ENCODE results near the gene STEEP1. TPM values are rescaled to one million over a fixed set of nuclear protein-coding genes. Genes with fewer than 3 reads are reported as not detected.

Gene STEEP1
- total RNA-seq, 1 experiment from 2014 or later = 28.2 TPM

GRCh38 chrX:119579414-119579813, 14.2 kb upstream of the STEEP1 start:
- ATAC-seq (no peak), DNase-seq (ENCODE audit: low read depth, low spot score) (no peak)
- no peak overlapping the region for H3K9ac ChIP-seq (ENCODE audit: low read length)
- no peaks in the 10 kb centered on the region for H3K9me2 ChIP-seq (ENCODE audit: insufficient read depth)
- ChIA-PET POLR2A (no interaction called here), RAD21 (ENCODE audit: low non-redundant PET in 1 of 2, low total read pairs in 2 of 2, uncharacterized antibody in 2 of 2, unreplicated experiment in 2 of 2) (no interaction called here), CTCF (no interaction called here)
- H3K4me2 ChIP-seq (ENCODE audit: low read length) = no peak overlapping the region
- intact Hi-C loops (cut with micrococcal nuclease) = no loop called here
- H2AFZ ChIP-seq (ENCODE audit: low read depth, low read length, poor library complexity, severe bottlenecking) = no peak overlapping the region
- no peak overlapping the region for H3K27ac ChIP-seq (ENCODE audit: low read depth, low read length)
- H3K4me3 ChIP-seq (replicated peaks in 1 of 2; ENCODE audit: low read depth in 1 of 2, low read length in 2 of 2) = no peak overlapping the region
- H3K4me1 ChIP-seq (ENCODE audit: control insufficient read depth in 1 of 2, insufficient read depth in 2 of 2, low read length in 2 of 2) = peaks cover 0 to 6% of the 10 kb centered on the region in 2 experiments; a peak in 1 of 4 replicates
- no TSS peak for BruUV-seq (replicated peaks)
- H3K27me3 ChIP-seq (ENCODE audit: insufficient read depth, low read length) = no peaks in the 10 kb centered on the region
- no peaks in the 10 kb centered on the region for H4K20me1 ChIP-seq (ENCODE audit: insufficient read depth)
- TF ChIP-seq JUND (IDR thresholded peaks at IDR 0.05) (no peak), SP1 (IDR thresholded peaks at IDR 0.05; ENCODE audit: low read depth) (no peak), SRF (IDR thresholded peaks at IDR 0.05; ENCODE audit: low read depth) (no peak), MAX (IDR thresholded peaks at IDR 0.05) (no peak), RAD21 (IDR thresholded peaks at IDR 0.05; ENCODE audit: low read depth) (no peak), CEBPB (IDR thresholded peaks at IDR 0.05; ENCODE audit: low read depth) (no peak), TCF7L2 (IDR thresholded peaks at IDR 0.05; ENCODE audit: borderline replicate concordance, extremely low read depth, insufficient read depth, insufficient read length) (no peak), ELF1 (IDR thresholded peaks at IDR 0.05; ENCODE audit: borderline replicate concordance, low read depth) (no peak)
- TF ChIP-seq, protein P1, sequence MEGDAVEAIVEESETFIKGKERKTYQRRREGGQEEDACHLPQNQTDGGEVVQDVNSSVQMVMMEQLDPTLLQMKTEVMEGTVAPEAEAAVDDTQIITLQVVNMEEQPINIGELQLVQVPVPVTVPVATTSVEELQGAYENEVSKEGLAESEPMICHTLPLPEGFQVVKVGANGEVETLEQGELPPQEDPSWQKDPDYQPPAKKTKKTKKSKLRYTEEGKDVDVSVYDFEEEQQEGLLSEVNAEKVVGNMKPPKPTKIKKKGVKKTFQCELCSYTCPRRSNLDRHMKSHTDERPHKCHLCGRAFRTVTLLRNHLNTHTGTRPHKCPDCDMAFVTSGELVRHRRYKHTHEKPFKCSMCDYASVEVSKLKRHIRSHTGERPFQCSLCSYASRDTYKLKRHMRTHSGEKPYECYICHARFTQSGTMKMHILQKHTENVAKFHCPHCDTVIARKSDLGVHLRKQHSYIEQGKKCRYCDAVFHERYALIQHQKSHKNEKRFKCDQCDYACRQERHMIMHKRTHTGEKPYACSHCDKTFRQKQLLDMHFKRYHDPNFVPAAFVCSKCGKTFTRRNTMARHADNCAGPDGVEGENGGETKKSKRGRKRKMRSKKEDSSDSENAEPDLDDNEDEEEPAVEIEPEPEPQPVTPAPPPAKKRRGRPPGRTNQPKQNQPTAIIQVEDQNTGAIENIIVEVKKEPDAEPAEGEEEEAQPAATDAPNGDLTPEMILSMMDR (IDR thresholded peaks at IDR 0.05 in 2 of 3, conservative IDR thresholded peaks at IDR 0.05 in 1 of 3; ENCODE audit: borderline replicate concordance in 1 of 3, insufficient read depth in 1 of 3, low read depth in 2 of 3, low read length in 2 of 3) = no peak
- TF ChIP-seq, protein P2, sequence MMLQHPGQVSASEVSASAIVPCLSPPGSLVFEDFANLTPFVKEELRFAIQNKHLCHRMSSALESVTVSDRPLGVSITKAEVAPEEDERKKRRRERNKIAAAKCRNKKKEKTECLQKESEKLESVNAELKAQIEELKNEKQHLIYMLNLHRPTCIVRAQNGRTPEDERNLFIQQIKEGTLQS (IDR thresholded peaks at IDR 0.05) = no peak
- TF ChIP-seq, protein P3, sequence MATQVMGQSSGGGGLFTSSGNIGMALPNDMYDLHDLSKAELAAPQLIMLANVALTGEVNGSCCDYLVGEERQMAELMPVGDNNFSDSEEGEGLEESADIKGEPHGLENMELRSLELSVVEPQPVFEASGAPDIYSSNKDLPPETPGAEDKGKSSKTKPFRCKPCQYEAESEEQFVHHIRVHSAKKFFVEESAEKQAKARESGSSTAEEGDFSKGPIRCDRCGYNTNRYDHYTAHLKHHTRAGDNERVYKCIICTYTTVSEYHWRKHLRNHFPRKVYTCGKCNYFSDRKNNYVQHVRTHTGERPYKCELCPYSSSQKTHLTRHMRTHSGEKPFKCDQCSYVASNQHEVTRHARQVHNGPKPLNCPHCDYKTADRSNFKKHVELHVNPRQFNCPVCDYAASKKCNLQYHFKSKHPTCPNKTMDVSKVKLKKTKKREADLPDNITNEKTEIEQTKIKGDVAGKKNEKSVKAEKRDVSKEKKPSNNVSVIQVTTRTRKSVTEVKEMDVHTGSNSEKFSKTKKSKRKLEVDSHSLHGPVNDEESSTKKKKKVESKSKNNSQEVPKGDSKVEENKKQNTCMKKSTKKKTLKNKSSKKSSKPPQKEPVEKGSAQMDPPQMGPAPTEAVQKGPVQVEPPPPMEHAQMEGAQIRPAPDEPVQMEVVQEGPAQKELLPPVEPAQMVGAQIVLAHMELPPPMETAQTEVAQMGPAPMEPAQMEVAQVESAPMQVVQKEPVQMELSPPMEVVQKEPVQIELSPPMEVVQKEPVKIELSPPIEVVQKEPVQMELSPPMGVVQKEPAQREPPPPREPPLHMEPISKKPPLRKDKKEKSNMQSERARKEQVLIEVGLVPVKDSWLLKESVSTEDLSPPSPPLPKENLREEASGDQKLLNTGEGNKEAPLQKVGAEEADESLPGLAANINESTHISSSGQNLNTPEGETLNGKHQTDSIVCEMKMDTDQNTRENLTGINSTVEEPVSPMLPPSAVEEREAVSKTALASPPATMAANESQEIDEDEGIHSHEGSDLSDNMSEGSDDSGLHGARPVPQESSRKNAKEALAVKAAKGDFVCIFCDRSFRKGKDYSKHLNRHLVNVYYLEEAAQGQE (IDR thresholded peaks at IDR 0.05; ENCODE audit: low read depth) = no peak
- H3K79me2 ChIP-seq (ENCODE audit: insufficient read depth, low read length) = peaks cover 19% of the 10 kb centered on the region
- H3K36me3 ChIP-seq (ENCODE audit: control insufficient read depth in 1 of 2, insufficient read depth in 2 of 2, low read length in 2 of 2) = peaks cover 0 to 4% of the 10 kb centered on the region in 2 experiments; a peak in 2 of 4 replicates
- no peaks in the 10 kb centered on the region for H3K9me3 ChIP-seq (ENCODE audit: control insufficient read depth in 1 of 2, insufficient read depth in 1 of 2, low read depth in 1 of 2, low read length in 2 of 2)
